Measurements from ENCODE around the gene TEKT4. TPM values are rescaled to one million over a fixed set of nuclear protein-coding genes. Genes with fewer than 3 reads are reported as not detected.
"Not testable (repeated sequence)": the region's sequence is repeated elsewhere in the genome, so short reads cannot be mapped to it uniquely, and the experiment has no call there.

Gene TEKT4
- total RNA-seq, 1 donor from 2014 or later: 0.29 TPM

DNA sequence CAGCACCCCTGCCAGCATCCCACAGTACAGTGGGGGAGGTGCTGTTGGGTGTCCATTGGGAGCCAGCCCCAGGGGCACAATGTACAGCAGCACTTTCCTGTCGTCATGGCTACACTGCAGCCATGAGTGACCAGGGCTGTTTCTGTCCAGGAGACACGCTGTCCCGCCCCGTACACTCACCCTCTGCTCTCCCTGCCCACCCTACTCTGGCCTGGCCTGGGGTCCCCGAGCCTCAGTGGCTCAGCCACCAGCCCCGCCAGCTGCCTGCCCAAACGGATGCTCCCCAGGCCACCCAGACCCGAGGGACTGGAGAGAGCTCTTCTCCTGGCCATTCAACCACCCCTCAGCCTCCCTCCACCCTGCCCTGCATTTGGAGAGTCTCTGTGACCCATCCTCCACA, 9.3 kb downstream of the TEKT4 start:
- Mint-ChIP-seq H3K36me3 (ENCODE audit: low read depth) (no peaks in the 10 kb centered on the region), H3K4me1 (ENCODE audit: low read depth) (no peaks in the 10 kb centered on the region), H3K27ac (no peak overlapping the region), H3K4me3 (no peak overlapping the region), H3K9me3 (peaks cover 7% of the 10 kb centered on the region), H3K27me3 (ENCODE audit: insufficient read depth) (no peaks in the 10 kb centered on the region)
- DNase-seq (ENCODE audit: low spot score): no peak
- intact Hi-C loops (cut with micrococcal nuclease): no loop called here

DNA sequence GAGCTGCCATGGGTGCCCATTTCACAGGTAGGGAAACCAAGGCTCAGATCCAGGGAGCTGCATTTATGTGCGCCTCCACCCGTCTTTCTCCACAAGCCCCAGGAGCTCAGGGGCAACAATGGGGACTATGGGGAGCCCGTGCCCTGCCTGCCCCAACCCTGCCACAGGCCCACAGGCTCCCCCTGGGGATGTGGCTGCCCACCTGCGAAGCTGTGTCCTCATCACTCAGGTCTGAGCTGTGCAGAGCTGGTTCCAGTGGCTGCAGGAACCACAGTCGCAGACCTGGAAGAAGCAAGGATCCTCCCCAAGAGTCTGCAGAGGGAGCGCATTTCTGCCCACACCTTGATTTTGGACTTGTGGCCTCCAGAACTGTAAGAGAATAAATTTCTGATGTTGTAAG, 9.8 kb downstream of the TEKT4 start:
- H3K27ac Mint-ChIP-seq: no peak overlapping the region
- no peak overlapping the region for H3K4me3 Mint-ChIP-seq
- DNase-seq (ENCODE audit: low spot score): no peak
- intact Hi-C loops (cut with micrococcal nuclease): no loop called here
- peaks cover 7% of the 10 kb centered on the region for H3K9me3 Mint-ChIP-seq
- H3K36me3 Mint-ChIP-seq (ENCODE audit: low read depth): no peaks in the 10 kb centered on the region
- H3K27me3 Mint-ChIP-seq (ENCODE audit: insufficient read depth): no peaks in the 10 kb centered on the region
- no peaks in the 10 kb centered on the region for H3K4me1 Mint-ChIP-seq (ENCODE audit: low read depth)

DNA sequence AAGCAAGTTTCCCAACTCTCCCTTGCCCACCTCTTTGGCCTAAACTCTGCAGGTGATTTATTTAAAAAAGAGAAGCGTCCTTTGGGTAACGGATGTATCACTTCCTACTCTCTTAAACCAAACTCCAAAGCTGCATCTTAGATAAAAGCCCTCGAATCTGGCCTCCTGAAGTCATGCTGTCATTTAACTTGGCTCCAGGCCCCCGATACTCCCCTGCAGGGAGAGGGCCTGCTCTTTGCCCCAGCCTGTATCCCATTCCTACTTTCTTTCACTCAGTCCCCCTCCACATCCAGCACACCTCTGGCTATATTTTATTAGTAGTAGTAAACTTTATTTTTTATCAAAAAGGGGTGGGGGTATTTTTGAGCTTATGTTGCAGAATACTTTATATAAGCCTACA, 19.0 kb downstream of the TEKT4 start:
- no peak overlapping the region for H3K4me3 Mint-ChIP-seq
- no peaks in the 10 kb centered on the region for H3K9me3 Mint-ChIP-seq
- no peaks in the 10 kb centered on the region for H3K4me1 Mint-ChIP-seq (ENCODE audit: low read depth)
- DNase-seq (ENCODE audit: low spot score): no peak
- intact Hi-C loops (cut with micrococcal nuclease): no loop called here
- no peak overlapping the region for H3K27ac Mint-ChIP-seq
- H3K36me3 Mint-ChIP-seq (ENCODE audit: low read depth): no peaks in the 10 kb centered on the region
- peaks cover 24% of the 10 kb centered on the region for H3K27me3 Mint-ChIP-seq (ENCODE audit: insufficient read depth)

DNA sequence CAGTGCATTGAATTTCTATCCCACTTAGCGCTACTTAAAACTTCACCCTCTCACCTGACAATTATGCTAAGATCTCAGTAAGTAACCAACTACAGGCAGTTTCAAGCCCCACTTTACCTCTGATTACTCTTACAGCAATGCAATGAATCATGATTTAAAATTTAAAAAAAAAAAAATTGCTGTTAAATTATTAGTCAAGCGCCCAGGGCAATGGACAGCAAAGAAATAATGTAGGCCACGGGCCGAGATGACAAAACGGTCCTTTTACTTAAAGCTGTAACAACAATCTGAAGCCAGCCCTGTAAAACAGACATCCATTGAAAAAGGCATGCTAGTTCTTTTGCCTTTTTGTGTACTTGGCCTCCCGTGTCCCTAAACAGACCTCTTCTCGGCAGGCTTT, 24.0 kb downstream of the TEKT4 start:
- peaks cover 13% of the 10 kb centered on the region for H3K27me3 Mint-ChIP-seq (ENCODE audit: insufficient read depth)
- H3K36me3 Mint-ChIP-seq (ENCODE audit: low read depth); H3K9me3 Mint-ChIP-seq; H3K27ac Mint-ChIP-seq; DNase-seq (ENCODE audit: low spot score); H3K4me3 Mint-ChIP-seq; H3K4me1 Mint-ChIP-seq (ENCODE audit: low read depth); intact Hi-C loops (cut with micrococcal nuclease): not testable (repeated sequence)

DNA sequence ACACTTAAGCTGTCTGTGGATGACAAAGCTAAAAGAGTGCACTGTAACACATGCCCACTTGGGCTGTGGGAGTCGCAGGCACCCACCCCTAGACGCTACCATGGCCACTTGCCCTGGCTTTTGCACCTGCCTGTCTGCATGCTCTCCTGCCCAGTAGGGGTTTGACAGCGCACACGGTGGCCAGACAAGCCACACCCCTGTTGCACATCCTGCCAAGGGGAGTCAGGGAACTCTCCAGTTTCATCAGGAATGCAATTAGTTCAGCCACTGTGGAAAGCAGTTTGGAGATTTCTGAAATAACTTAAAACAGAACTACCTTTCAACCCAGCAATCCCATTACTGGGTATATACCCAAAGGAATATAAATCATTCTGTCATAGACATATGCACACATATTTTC, 35.7 kb downstream of the TEKT4 start:
- intact Hi-C loops (cut with micrococcal nuclease); DNase-seq (ENCODE audit: low spot score); H3K27ac Mint-ChIP-seq; H3K4me3 Mint-ChIP-seq; H3K9me3 Mint-ChIP-seq; H3K36me3 Mint-ChIP-seq (ENCODE audit: low read depth); H3K27me3 Mint-ChIP-seq (ENCODE audit: insufficient read depth); H3K4me1 Mint-ChIP-seq (ENCODE audit: low read depth): not testable (repeated sequence)

DNA sequence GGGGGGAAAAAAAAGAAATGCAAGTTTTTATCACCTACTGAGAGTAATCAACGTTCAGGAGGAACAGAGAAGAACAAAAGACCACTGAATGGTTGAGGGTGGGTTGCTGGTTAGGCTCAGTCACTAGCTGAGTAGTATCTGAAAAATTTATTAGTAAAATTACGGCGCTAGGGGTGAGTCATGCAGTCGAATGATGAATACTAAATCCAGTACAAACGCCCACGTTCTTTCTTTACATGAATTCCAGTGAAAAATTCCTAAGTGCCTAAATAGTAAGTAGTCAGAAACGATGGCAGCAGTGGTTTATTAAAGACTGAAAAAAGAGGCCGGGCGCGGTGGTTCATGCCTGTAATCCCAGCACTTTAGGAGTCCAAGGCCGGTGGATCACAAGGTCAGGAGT, 52.0 kb downstream of the TEKT4 start:
- DNase-seq (ENCODE audit: low spot score): no peak
- H3K27me3 Mint-ChIP-seq (ENCODE audit: insufficient read depth): no peaks in the 10 kb centered on the region
- no peaks in the 10 kb centered on the region for H3K36me3 Mint-ChIP-seq (ENCODE audit: low read depth)
- H3K4me1 Mint-ChIP-seq (ENCODE audit: low read depth): no peaks in the 10 kb centered on the region
- intact Hi-C loops (cut with micrococcal nuclease): no loop called here
- H3K27ac Mint-ChIP-seq: no peak overlapping the region
- no peak overlapping the region for H3K4me3 Mint-ChIP-seq
- no peaks in the 10 kb centered on the region for H3K9me3 Mint-ChIP-seq

DNA sequence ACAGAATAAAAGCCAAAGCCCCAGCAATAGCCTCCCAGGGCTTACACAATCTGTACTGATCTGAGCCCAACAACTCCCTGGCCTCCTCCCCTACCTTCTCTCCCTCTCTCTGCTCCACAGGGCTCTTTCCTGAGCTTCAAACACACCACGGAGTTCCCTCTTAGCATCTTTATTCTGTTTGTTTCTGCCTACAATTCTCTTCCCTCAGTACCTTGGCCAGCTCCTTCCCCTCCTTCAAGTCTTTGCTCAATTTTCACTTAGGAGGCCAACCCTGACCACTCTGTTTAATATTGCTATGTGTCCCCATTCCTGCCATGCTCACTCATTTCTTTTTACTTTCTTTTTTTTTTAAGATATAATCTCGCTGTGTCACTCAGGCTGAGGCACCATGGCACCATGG, 53.8 kb downstream of the TEKT4 start:
- H3K4me1 Mint-ChIP-seq (ENCODE audit: low read depth); DNase-seq (ENCODE audit: low spot score); intact Hi-C loops (cut with micrococcal nuclease); H3K27ac Mint-ChIP-seq; H3K27me3 Mint-ChIP-seq (ENCODE audit: insufficient read depth); H3K4me3 Mint-ChIP-seq; H3K36me3 Mint-ChIP-seq (ENCODE audit: low read depth); H3K9me3 Mint-ChIP-seq: not testable (repeated sequence)

Other genes with a start within 250 kb of the TEKT4 start
- gene MAL, start 154.3 kb downstream of the TEKT4 start, total RNA-seq: 264 and 272 TPM in 2 replicates

Measured in activated T-helper 1 cell treated with anti-CD3 and anti-CD28 coated beads, Interleukin-12 subunit alpha, Interleukin-12 subunit beta, Interleukin-2, Interleukin-4 antibody, amounts not matched to agents 30 ng/mL and 10 ng/mL and 1 ng/mL, durations not matched to agents 14 hours and 24 hours and 36 hours (primary cell).